Measurements from ENCODE around the gene GMCL1. TPM values are rescaled to one million over a fixed set of nuclear protein-coding genes. Genes with fewer than 3 reads are reported as not detected.

The GMCL1 gene
- total and polyA plus RNA-seq, 2 of the 13 experiments (the other 11 are each of a cell fraction or from before 2014, with no cell fraction given): 18.7 to 24.0 TPM

- TF ChIP-seq TMF1 (CRISPR knock-in tag; IDR thresholded peaks at IDR 0.05; ENCODE audit: low read depth) (peak; percentile 54; the same call in 1 of the 2 replicates), ZNF264 (CRISPR knock-in tag; IDR thresholded peaks at IDR 0.05) (no peak), TEAD3 (CRISPR knock-in tag; optimal IDR thresholded peaks at IDR 0.05; ENCODE audit: borderline replicate concordance) (no peak), ZNF431 (CRISPR knock-in tag; IDR thresholded peaks at IDR 0.05; ENCODE audit: borderline replicate concordance, low read depth) (no peak), KDM6A (CRISPR knock-in tag; IDR thresholded peaks at IDR 0.05; ENCODE audit: low read depth) (no peak), ZBTB20 (CRISPR knock-in tag; IDR thresholded peaks at IDR 0.05; ENCODE audit: borderline replicate concordance, low read depth) (no peak), ZNF879 (CRISPR knock-in tag; IDR thresholded peaks at IDR 0.05) (no peak)
Measured at GRCh38 chr2:69914950-69915945, 85.8 kb downstream of the GMCL1 start, which contains the start of gene MXD1 (continued).

DNA sequence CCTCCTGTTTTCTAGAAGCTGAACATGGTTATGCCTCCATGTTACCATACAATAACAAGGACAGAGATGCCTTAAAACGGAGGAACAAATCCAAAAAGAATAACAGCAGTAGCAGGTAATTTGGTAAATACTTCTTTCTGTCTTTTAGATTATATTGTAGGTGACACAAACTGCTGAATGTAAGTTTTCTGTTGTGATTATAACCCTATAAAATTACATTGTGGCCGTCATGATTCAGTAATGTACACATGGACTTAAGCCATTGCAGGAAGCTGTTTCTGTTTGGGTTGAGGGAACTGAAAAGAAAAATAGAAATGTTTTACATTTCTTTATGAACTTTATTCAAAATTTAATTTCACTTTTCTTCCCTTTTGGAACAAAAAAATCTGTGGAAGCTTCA, 86.6 kb downstream of the GMCL1 start:
- DNase-seq (ENCODE audit: low spot score) (no peak), ATAC-seq (no peak), FAIRE-seq (no peak)
- H3K79me2 ChIP-seq (ENCODE audit: insufficient read depth, low read length): peaks cover 18% of the 10 kb centered on the region
- intact Hi-C loops (cut with micrococcal nuclease; ENCODE audit: unreplicated experiment) (loop anchor here (5.0 kb wide), 2 partner anchors 51 to 276 kb away; partner anchors contain the start of gene C2orf42), in situ Hi-C loops (cut with HindIII; ENCODE audit: extremely low pct_ligation_motif_present, low pct_unique_long_range_greater_than_20kb) (loop anchor here (5.0 kb wide), 1 partner anchor 151 kb away; no protein-coding TSS in a partner anchor)
- TSS peak; percentile 52 for BruUV-seq (replicated peaks)
- CTCF ChIA-PET (ENCODE audit: low intra/inter-chr PET ratio, low total read pairs): no interaction called here
- H3K9me3 ChIP-seq (ENCODE audit: low read length): no peaks in the 10 kb centered on the region
- H3K4me1 ChIP-seq (ENCODE audit: insufficient read depth, low read length): peaks cover 37% of the 10 kb centered on the region
- peak overlapping the region; percentile 81 for H3K4me2 ChIP-seq (ENCODE audit: low read depth, low read length)
- no peaks in the 10 kb centered on the region for H3K27me3 ChIP-seq (ENCODE audit: control insufficient read depth in 1 of 2, insufficient read depth in 2 of 2, low read length in 2 of 2)
- peak overlapping the region; percentile 86 to 93 (median 93); a peak in 5 of 6 replicates for H3K4me3 ChIP-seq (replicated peaks in 1 of 3; ENCODE audit: insufficient read depth in 1 of 3, low read depth in 2 of 3, low read length in 3 of 3)
- H3K27ac ChIP-seq (ENCODE audit: extremely low read length, insufficient read depth, low read length): no peak overlapping the region
- POLR2A ChIA-PET: interaction anchor here (0.6 to 6.5 kb wide), 11 partner anchors 9 to 377 kb away, joined by 3 to 282 read pairs (median 60); partner anchors contain the start of genes PCBP1, SNRNP27 and SNRPG
- 39% methylated on average over 2 of the region's 2 CpGs for WGBS (ENCODE audit: low lambda C conversion rate)
- peak overlapping the region; percentile 91 for H3K9ac ChIP-seq (ENCODE audit: insufficient read depth, low read depth, low read length)
- H4K20me1 ChIP-seq (ENCODE audit: insufficient read depth, low read length): no peaks in the 10 kb centered on the region
- H3K36me3 ChIP-seq (replicated peaks in 1 of 2; ENCODE audit: control insufficient read depth in 1 of 2, insufficient read depth in 2 of 2, low read length in 2 of 2): peaks cover 0 to 32% of the 10 kb centered on the region in 2 experiments; a peak in 3 of 5 replicates
- H2AFZ ChIP-seq (ENCODE audit: low read length): no peak overlapping the region
- TF ChIP-seq FOXA1 (IDR thresholded peaks at IDR 0.05) (no peak), FOXA1 (CRISPR knock-in tag; IDR thresholded peaks at IDR 0.05) (peak; percentile 26; the same call in 1 of the 2 replicates), CTCF (CRISPR knock-in tag; IDR thresholded peaks at IDR 0.05) (0 out of 2 replicates have a peak, but pooled peaks have one; percentile 1), SETDB1 (CRISPR knock-in tag; IDR thresholded peaks at IDR 0.05; ENCODE audit: borderline replicate concordance) (no peak), ZBTB20 (CRISPR knock-in tag; IDR thresholded peaks at IDR 0.05; ENCODE audit: borderline replicate concordance, low read depth) (no peak), MEIS2 (CRISPR knock-in tag; IDR thresholded peaks at IDR 0.05) (no peak), NR2F2 (IDR thresholded peaks at IDR 0.05; ENCODE audit: borderline replicate concordance, low read depth) (no peak), MLXIP (CRISPR knock-in tag; IDR thresholded peaks at IDR 0.05; ENCODE audit: borderline replicate concordance) (no peak), ADNP (CRISPR knock-in tag; IDR thresholded peaks at IDR 0.05) (no peak), ATAD3A (CRISPR knock-in tag; IDR thresholded peaks at IDR 0.05) (no peak)
- TF ChIP-seq, protein P1, sequence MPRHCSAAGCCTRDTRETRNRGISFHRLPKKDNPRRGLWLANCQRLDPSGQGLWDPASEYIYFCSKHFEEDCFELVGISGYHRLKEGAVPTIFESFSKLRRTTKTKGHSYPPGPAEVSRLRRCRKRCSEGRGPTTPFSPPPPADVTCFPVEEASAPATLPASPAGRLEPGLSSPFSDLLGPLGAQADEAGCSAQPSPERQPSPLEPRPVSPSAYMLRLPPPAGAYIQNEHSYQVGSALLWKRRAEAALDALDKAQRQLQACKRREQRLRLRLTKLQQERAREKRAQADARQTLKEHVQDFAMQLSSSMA (CRISPR knock-in tag; IDR thresholded peaks at IDR 0.05): no peak
